ENCODE measurements around the gene MYOZ2.
A peak's percentile ranks its signal among the peaks of the same experiment; 100 is the strongest.

MYOZ2 gene

GRCh38 chr4:119184128-119184527 is 48.5 kb downstream of the MYOZ2 start:
- no peaks in the 10 kb centered on the region for H3K9me3 ChIP-seq (ENCODE audit: control insufficient read depth in 5 of 5, low read length in 5 of 5)
- H3K27me3 ChIP-seq (ENCODE audit: control insufficient read depth in 5 of 5, insufficient read depth in 4 of 5, low read length in 5 of 5), result no peaks in the 10 kb centered on the region
- no peak overlapping the region for H3K27ac ChIP-seq (ENCODE audit: low read depth, low read length)
- no peak overlapping the region for H3K4me3 ChIP-seq (ENCODE audit: low read depth in 1 of 5, low read length in 5 of 5)
- H3K36me3 ChIP-seq (ENCODE audit: control insufficient read depth in 5 of 5, insufficient read depth in 5 of 5, low read length in 5 of 5), result no peaks in the 10 kb centered on the region
- H3K4me1 ChIP-seq (ENCODE audit: control insufficient read depth in 5 of 5, insufficient read depth in 5 of 5, low read length in 5 of 5), result peaks cover 0 to 7% (median 3%) of the 10 kb centered on the region in 5 donors
- no peak overlapping the region for H3K9ac ChIP-seq (ENCODE audit: low read length in 5 of 5)

- Histone ChIP-seq H3K36me3 (ENCODE audit: control insufficient read depth in 5 of 5, insufficient read depth in 5 of 5, low read length in 5 of 5) (no peaks in the 10 kb centered on the region), H3K4me3 (ENCODE audit: low read depth in 1 of 5, low read length in 5 of 5) (no peak overlapping the region), H3K27ac (ENCODE audit: low read depth, low read length) (peak overlapping the region; percentile 50)
Measured at GRCh38 chr4:119189638-119190037, 54.0 kb downstream of the MYOZ2 start.

GRCh38 chr4:119190354-119190753 is 54.7 kb downstream of the MYOZ2 start:
- Histone ChIP-seq H3K9me3 (ENCODE audit: control insufficient read depth in 5 of 5, low read length in 5 of 5) (no peaks in the 10 kb centered on the region), H3K4me1 (ENCODE audit: control insufficient read depth in 5 of 5, insufficient read depth in 5 of 5, low read length in 5 of 5) (peaks cover 0 to 23% (median 7%) of the 10 kb centered on the region in 5 donors), H3K36me3 (ENCODE audit: control insufficient read depth in 5 of 5, insufficient read depth in 5 of 5, low read length in 5 of 5) (no peaks in the 10 kb centered on the region), H3K27me3 (ENCODE audit: control insufficient read depth in 5 of 5, insufficient read depth in 4 of 5, low read length in 5 of 5) (no peaks in the 10 kb centered on the region), H3K27ac (ENCODE audit: low read depth, low read length) (no peak overlapping the region), H3K4me3 (ENCODE audit: low read depth in 1 of 5, low read length in 5 of 5) (no peak overlapping the region), H3K9ac (ENCODE audit: low read length in 5 of 5) (no peak overlapping the region)

More at GRCh38 chr4:119189638-119190037, 54.0 kb downstream of the MYOZ2 start:
- Histone ChIP-seq H3K9ac (ENCODE audit: low read length in 5 of 5) (no peak overlapping the region), H3K9me3 (ENCODE audit: control insufficient read depth in 5 of 5, low read length in 5 of 5) (no peaks in the 10 kb centered on the region), H3K27me3 (ENCODE audit: control insufficient read depth in 5 of 5, insufficient read depth in 4 of 5, low read length in 5 of 5) (no peaks in the 10 kb centered on the region), H3K4me1 (ENCODE audit: control insufficient read depth in 5 of 5, insufficient read depth in 5 of 5, low read length in 5 of 5) (peaks cover 0 to 23% (median 7%) of the 10 kb centered on the region in 5 donors)

GRCh38 chr4:119191505-119191904 is 55.9 kb downstream of the MYOZ2 start:
- H3K4me1 ChIP-seq (ENCODE audit: control insufficient read depth in 5 of 5, insufficient read depth in 5 of 5, low read length in 5 of 5), result peaks cover 0 to 23% (median 7%) of the 10 kb centered on the region in 5 donors
- H3K4me3 ChIP-seq (ENCODE audit: low read depth in 1 of 5, low read length in 5 of 5), result no peak overlapping the region
- H3K9ac ChIP-seq (ENCODE audit: low read length in 5 of 5), result no peak overlapping the region
- no peaks in the 10 kb centered on the region for H3K27me3 ChIP-seq (ENCODE audit: control insufficient read depth in 5 of 5, insufficient read depth in 4 of 5, low read length in 5 of 5)
- no peaks in the 10 kb centered on the region for H3K36me3 ChIP-seq (ENCODE audit: control insufficient read depth in 5 of 5, insufficient read depth in 5 of 5, low read length in 5 of 5)
- no peaks in the 10 kb centered on the region for H3K9me3 ChIP-seq (ENCODE audit: control insufficient read depth in 5 of 5, low read length in 5 of 5)
- H3K27ac ChIP-seq (ENCODE audit: low read depth, low read length), result no peak overlapping the region

- Histone ChIP-seq H3K27me3 (ENCODE audit: control insufficient read depth in 5 of 5, insufficient read depth in 4 of 5, low read length in 5 of 5) (no peaks in the 10 kb centered on the region), H3K4me3 (ENCODE audit: low read depth in 1 of 5, low read length in 5 of 5) (no peak overlapping the region), H3K9me3 (ENCODE audit: control insufficient read depth in 5 of 5, low read length in 5 of 5) (no peaks in the 10 kb centered on the region), H3K4me1 (ENCODE audit: control insufficient read depth in 5 of 5, insufficient read depth in 5 of 5, low read length in 5 of 5) (no peaks in the 10 kb centered on the region), H3K9ac (ENCODE audit: low read length in 5 of 5) (no peak overlapping the region), H3K36me3 (ENCODE audit: control insufficient read depth in 5 of 5, insufficient read depth in 5 of 5, low read length in 5 of 5) (no peaks in the 10 kb centered on the region), H3K27ac (ENCODE audit: low read depth, low read length) (no peak overlapping the region)
Measured at GRCh38 chr4:119197772-119198212, 62.2 kb downstream of the MYOZ2 start.

GRCh38 chr4:119204916-119205315 is 69.3 kb downstream of the MYOZ2 start:
- peak overlapping the region; percentile 60 for H3K27ac ChIP-seq (ENCODE audit: low read depth, low read length)
- H3K27me3 ChIP-seq (ENCODE audit: control insufficient read depth in 5 of 5, insufficient read depth in 4 of 5, low read length in 5 of 5), result no peaks in the 10 kb centered on the region
- no peak overlapping the region for H3K4me3 ChIP-seq (ENCODE audit: low read depth in 1 of 5, low read length in 5 of 5)
- H3K9ac ChIP-seq (ENCODE audit: low read length in 5 of 5), result no peak overlapping the region
- H3K36me3 ChIP-seq (ENCODE audit: control insufficient read depth in 5 of 5, insufficient read depth in 5 of 5, low read length in 5 of 5), result no peaks in the 10 kb centered on the region
- no peaks in the 10 kb centered on the region for H3K9me3 ChIP-seq (ENCODE audit: control insufficient read depth in 5 of 5, low read length in 5 of 5)
- peaks cover 0 to 16% (median 11%) of the 10 kb centered on the region in 5 donors for H3K4me1 ChIP-seq (ENCODE audit: control insufficient read depth in 5 of 5, insufficient read depth in 5 of 5, low read length in 5 of 5)

- Histone ChIP-seq H3K9ac (ENCODE audit: low read length in 5 of 5) (peak overlapping the region in 1 of 5 donors; percentile 24), H3K36me3 (ENCODE audit: control insufficient read depth in 5 of 5, insufficient read depth in 5 of 5, low read length in 5 of 5) (no peaks in the 10 kb centered on the region), H3K9me3 (ENCODE audit: control insufficient read depth in 5 of 5, low read length in 5 of 5) (no peaks in the 10 kb centered on the region), H3K4me1 (ENCODE audit: control insufficient read depth in 5 of 5, insufficient read depth in 5 of 5, low read length in 5 of 5) (peaks cover 0 to 16% (median 11%) of the 10 kb centered on the region in 5 donors), H3K27me3 (ENCODE audit: control insufficient read depth in 5 of 5, insufficient read depth in 4 of 5, low read length in 5 of 5) (no peaks in the 10 kb centered on the region), H3K4me3 (ENCODE audit: low read depth in 1 of 5, low read length in 5 of 5) (no peak overlapping the region), H3K27ac (ENCODE audit: low read depth, low read length) (peak overlapping the region; percentile 64)
Measured at GRCh38 chr4:119205690-119206089, 70.1 kb downstream of the MYOZ2 start.

- H3K27ac ChIP-seq (ENCODE audit: low read depth, low read length), result peak overlapping the region; percentile 64
- peaks cover 0 to 16% (median 11%) of the 10 kb centered on the region in 5 donors for H3K4me1 ChIP-seq (ENCODE audit: control insufficient read depth in 5 of 5, insufficient read depth in 5 of 5, low read length in 5 of 5)
- H3K27me3 ChIP-seq (ENCODE audit: control insufficient read depth in 5 of 5, insufficient read depth in 4 of 5, low read length in 5 of 5), result no peaks in the 10 kb centered on the region
Measured at GRCh38 chr4:119206178-119206577, 70.5 kb downstream of the MYOZ2 start.

GRCh38 chr4:119207051-119207450 is 71.4 kb downstream of the MYOZ2 start:
- no peak overlapping the region for H3K9ac ChIP-seq (ENCODE audit: low read length in 5 of 5)
- H3K27ac ChIP-seq (ENCODE audit: low read depth, low read length), result peak overlapping the region; percentile 64
- no peak overlapping the region for H3K4me3 ChIP-seq (ENCODE audit: low read depth in 1 of 5, low read length in 5 of 5)
- H3K36me3 ChIP-seq (ENCODE audit: control insufficient read depth in 5 of 5, insufficient read depth in 5 of 5, low read length in 5 of 5), result no peaks in the 10 kb centered on the region
- H3K27me3 ChIP-seq (ENCODE audit: control insufficient read depth in 5 of 5, insufficient read depth in 4 of 5, low read length in 5 of 5), result no peaks in the 10 kb centered on the region
- H3K4me1 ChIP-seq (ENCODE audit: control insufficient read depth in 5 of 5, insufficient read depth in 5 of 5, low read length in 5 of 5), result peaks cover 0 to 18% (median 11%) of the 10 kb centered on the region in 5 donors
- no peaks in the 10 kb centered on the region for H3K9me3 ChIP-seq (ENCODE audit: control insufficient read depth in 5 of 5, low read length in 5 of 5)

More at GRCh38 chr4:119206178-119206577, 70.5 kb downstream of the MYOZ2 start:
- Histone ChIP-seq H3K9ac (ENCODE audit: low read length in 5 of 5) (peak overlapping the region in 1 of 5 donors; percentile 24), H3K36me3 (ENCODE audit: control insufficient read depth in 5 of 5, insufficient read depth in 5 of 5, low read length in 5 of 5) (no peaks in the 10 kb centered on the region), H3K4me3 (ENCODE audit: low read depth in 1 of 5, low read length in 5 of 5) (no peak overlapping the region), H3K9me3 (ENCODE audit: control insufficient read depth in 5 of 5, low read length in 5 of 5) (no peaks in the 10 kb centered on the region)

GRCh38 chr4:119209077-119209476 is 73.4 kb downstream of the MYOZ2 start:
- Histone ChIP-seq H3K9ac (ENCODE audit: low read length in 5 of 5) (no peak overlapping the region), H3K27ac (ENCODE audit: low read depth, low read length) (peak overlapping the region; percentile 53), H3K9me3 (ENCODE audit: control insufficient read depth in 5 of 5, low read length in 5 of 5) (no peaks in the 10 kb centered on the region), H3K36me3 (ENCODE audit: control insufficient read depth in 5 of 5, insufficient read depth in 5 of 5, low read length in 5 of 5) (no peaks in the 10 kb centered on the region), H3K4me3 (ENCODE audit: low read depth in 1 of 5, low read length in 5 of 5) (no peak overlapping the region), H3K4me1 (ENCODE audit: control insufficient read depth in 5 of 5, insufficient read depth in 5 of 5, low read length in 5 of 5) (peaks cover 0 to 24% (median 18%) of the 10 kb centered on the region in 5 donors), H3K27me3 (ENCODE audit: control insufficient read depth in 5 of 5, insufficient read depth in 4 of 5, low read length in 5 of 5) (no peaks in the 10 kb centered on the region)
